GM12891 (cell line): ENCODE data around the gene LRRN1.

Source experiments
- POLR2A ChIP-seq: IDR thresholded peaks from 2 replicates; pipeline ENCODE4 v1.6.1; 2011; ENCODE audit warnings: low read depth, low read length, control low read depth
- POLR2AphosphoS5 ChIP-seq: IDR thresholded peaks from 2 replicates; pipeline ENCODE4 v1.6.1; 2011; ENCODE audit warnings: low read depth, low read length, control low read depth
- POU2F2 ChIP-seq: IDR thresholded peaks from 2 replicates; pipeline ENCODE4 v1.6.1; 2011; ENCODE audit warnings: low read depth, mild to moderate bottlenecking, control low read depth, low read length, moderate library complexity

DNA sequence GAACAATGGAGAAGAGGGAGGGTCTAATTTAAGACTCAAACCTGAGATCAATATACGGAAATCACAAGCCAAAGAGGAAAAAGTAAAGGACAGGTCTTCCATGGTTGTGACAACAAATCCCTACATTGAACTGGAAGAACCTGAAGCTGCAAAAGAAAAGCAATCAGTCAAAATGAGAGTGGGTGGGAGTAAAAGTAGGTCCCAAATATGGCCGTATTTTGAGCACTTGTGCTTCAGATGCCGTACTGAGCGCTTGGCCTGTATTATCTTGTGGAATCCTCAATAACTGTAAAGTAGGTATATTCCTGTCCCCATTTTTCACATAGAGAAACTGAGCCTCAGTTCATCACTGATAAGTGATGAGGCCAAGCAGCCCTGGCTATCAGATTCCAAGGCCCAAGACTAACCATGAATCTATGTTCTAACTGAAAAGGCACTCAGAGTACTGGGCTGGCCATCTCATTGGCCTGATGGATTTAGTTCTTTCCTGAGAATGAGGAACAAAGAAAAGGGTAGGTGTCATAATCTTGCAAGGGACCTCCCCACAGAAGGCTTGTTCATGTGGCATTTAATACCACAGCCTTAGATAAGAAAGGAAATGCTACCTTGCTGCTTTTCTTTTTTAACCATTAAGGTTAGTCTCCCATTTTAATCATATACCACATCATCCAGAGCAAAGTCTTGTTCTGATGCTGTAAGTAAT, 52.5 kb downstream of the LRRN1 start:
- TF ChIP-seq POLR2AphosphoS5 (no peak), POU2F2 (no peak), POLR2A (no peak)
